ENCODE measurements around the gene ITGB5. TPM values are rescaled to one million over a fixed set of nuclear protein-coding genes. Genes with fewer than 3 reads are reported as not detected.
"Not testable (repeated sequence)": the region's sequence is repeated elsewhere in the genome, so short reads cannot be mapped to it uniquely, and the experiment has no call there.

ITGB5 gene
- total RNA-seq, 4 donors from 2014 or later = 79.2 to 122 (median 110) TPM

DNA sequence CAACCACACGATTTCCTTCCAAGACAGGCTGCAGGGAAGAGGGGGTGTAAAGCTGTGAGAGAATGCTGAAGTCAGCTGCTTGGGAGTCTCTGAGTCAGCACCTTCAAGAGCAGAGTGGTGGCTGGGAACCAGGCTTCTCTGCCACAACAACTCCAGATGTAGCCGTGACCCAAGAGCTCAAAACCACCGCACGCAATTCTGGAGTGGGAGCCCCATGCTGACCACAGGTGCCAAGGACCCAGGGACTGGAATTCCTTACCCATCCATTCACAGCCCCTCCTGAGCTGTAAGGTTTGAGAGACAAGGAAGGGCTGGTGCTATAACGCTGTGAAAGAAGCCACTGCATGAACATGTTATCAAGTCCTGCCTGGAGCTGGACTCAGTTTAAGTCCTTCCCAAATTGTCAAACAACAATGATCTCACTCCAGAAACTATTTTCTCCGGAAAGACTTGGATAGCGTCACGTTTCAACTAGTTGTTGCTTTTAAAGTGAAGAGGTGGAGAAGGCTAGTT lies 95.5 kb downstream of the ITGB5 start:
- DNase-seq = peak; percentile 71 to 77
- TF ChIP-seq, protein P1, sequence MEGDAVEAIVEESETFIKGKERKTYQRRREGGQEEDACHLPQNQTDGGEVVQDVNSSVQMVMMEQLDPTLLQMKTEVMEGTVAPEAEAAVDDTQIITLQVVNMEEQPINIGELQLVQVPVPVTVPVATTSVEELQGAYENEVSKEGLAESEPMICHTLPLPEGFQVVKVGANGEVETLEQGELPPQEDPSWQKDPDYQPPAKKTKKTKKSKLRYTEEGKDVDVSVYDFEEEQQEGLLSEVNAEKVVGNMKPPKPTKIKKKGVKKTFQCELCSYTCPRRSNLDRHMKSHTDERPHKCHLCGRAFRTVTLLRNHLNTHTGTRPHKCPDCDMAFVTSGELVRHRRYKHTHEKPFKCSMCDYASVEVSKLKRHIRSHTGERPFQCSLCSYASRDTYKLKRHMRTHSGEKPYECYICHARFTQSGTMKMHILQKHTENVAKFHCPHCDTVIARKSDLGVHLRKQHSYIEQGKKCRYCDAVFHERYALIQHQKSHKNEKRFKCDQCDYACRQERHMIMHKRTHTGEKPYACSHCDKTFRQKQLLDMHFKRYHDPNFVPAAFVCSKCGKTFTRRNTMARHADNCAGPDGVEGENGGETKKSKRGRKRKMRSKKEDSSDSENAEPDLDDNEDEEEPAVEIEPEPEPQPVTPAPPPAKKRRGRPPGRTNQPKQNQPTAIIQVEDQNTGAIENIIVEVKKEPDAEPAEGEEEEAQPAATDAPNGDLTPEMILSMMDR (IDR thresholded peaks at IDR 0.05) = no peak
- no peak for TF ChIP-seq POLR2A (IDR thresholded peaks at IDR 0.05)
- intact Hi-C loops (cut with DNase I) = no loop called here
- Histone ChIP-seq H3K27ac (peak overlapping the region; percentile 27 to 55 (median 42)), H3K27me3 (no peaks in the 10 kb centered on the region), H3K9me3 (no peaks in the 10 kb centered on the region), H3K4me1 (peaks cover 24 to 33% of the 10 kb centered on the region in 2 donors), H3K36me3 (peaks cover 0 to 7% of the 10 kb centered on the region in 2 donors), H3K4me3 (replicated peaks in 1 of 3) (no peak overlapping the region)
- 36 to 43% methylated on average over 7 to 8 of the region's 8 CpGs for WGBS, 2 donors

DNA sequence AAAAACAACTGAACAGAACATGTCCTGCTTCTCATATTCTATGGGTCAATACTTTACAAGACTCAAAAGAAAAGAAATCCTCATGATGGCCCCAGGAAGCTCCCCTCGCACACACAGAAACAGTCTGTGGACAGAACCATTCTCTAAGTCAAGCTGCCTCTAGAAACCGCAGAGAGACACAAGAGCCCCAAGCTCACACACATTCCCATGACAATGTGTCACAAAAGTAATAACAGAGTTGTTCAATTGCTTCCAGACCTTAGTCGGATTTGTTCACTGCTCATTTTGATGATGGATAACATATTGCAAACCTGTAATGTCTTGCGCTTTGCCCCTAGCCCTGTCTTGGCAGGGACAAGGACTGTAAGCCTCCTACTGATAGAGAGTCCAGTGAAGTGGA lies 96.0 kb downstream of the ITGB5 start:
- Histone ChIP-seq H3K4me3 (replicated peaks in 1 of 3) (no peak overlapping the region), H3K4me1 (peaks cover 30 to 39% of the 10 kb centered on the region in 2 donors), H3K36me3 (peaks cover 0 to 6% of the 10 kb centered on the region in 2 donors), H3K9me3 (no peaks in the 10 kb centered on the region), H3K27ac (peak overlapping the region; percentile 27 to 55 (median 42)), H3K27me3 (no peaks in the 10 kb centered on the region)
- intact Hi-C loops (cut with DNase I) = no loop called here
- TF ChIP-seq, protein P1 (IDR thresholded peaks at IDR 0.05) = no peak
- TF ChIP-seq POLR2A (IDR thresholded peaks at IDR 0.05) = no peak
- no peak for DNase-seq
- 83 to 90% methylated on average over 4 of the region's 4 CpGs for WGBS, 2 donors

DNA sequence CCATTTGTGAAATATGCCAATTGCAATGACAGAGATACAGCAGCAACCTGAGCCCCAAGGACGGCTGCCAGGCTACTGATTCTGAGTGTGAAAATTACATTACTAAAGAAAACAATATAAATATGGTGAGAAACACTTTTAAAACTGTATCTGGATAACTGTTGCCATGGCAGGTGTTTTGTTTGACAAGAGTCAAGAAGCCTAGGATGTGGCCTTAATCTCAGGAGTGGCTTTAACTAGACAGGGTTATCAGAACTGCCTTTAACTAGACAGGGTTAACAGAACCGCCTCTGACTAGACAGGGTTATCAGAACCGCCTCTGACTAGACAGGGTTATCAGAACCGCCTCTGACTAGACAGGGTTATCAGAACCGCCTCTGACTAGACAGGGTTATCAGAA lies 98.1 kb downstream of the ITGB5 start:
- WGBS, 2 donors = 77 to 83% methylated on average over 3 of the region's 5 CpGs
- H3K9me3 ChIP-seq; intact Hi-C loops (cut with DNase I); H3K27ac ChIP-seq; H3K27me3 ChIP-seq; H3K4me3 ChIP-seq (replicated peaks in 1 of 3); DNase-seq; H3K36me3 ChIP-seq: not testable (repeated sequence)
- peaks cover 40 to 56% of the 10 kb centered on the region in 2 donors for H3K4me1 ChIP-seq

DNA sequence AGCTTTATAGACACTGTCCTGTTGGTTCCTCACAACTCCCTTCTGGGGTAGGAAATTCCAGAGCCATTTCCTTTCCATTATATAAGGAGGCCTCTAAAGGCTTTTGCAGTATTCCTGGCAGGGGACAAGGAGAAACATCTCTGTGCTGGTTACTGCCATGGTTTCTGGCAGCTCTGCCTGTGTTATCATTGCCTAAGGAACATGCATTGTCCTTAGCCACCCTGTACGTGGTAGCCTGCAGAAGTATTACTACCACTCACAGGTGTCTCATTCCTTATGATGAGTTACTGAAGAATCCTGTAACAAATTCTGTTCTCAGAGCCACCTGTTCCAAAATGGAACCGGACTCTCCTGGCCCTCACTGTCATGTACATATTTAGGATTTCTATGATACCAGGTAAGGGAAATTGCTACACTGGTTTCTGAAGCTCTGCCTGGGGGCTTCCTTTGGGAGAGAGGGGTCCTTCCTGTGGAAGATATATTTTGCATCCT lies 98.9 kb downstream of the ITGB5 start:
- no peak for DNase-seq

DNA sequence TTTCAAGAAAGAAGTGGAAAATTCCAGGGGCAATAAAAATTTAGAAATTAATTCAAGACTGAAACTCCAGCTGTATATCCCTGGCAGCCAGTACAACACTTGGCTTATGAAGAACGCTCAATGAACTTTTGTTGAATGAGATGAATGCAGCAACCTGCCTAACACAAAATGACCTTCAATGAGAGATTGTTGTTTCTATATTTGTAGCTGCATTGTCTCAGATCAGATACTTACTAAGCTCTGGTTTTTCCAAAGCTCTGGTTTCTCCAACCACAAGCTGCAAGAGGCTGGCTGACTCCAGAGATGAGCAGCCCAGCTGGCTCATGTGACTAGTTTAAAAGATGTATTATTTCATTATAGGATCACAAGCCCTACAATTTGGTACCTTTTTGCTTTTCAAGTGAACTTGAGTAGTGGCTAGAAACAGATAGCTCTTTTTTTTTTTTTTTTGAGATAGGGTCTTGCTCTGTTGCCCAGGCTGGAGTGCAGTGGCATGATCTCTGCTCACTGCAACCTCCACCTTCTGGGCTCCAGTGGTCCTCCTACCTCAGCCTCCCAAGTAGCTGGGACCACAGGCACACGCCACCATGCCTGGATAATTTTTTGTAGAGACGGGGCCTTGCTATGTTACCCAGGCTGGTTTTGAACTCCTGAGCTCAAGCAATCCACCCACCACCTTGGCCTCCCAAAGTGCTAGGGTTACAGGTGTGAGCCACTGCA lies 99.5 kb downstream of the ITGB5 start:
- WGBS, 2 donors = 83 to 97% methylated on average over 3 of the region's 3 CpGs
- TF ChIP-seq, protein P1 (IDR thresholded peaks at IDR 0.05) = no peak
- TF ChIP-seq POLR2A (IDR thresholded peaks at IDR 0.05) = no peak
- Histone ChIP-seq H3K4me3 (replicated peaks in 1 of 3) (no peak overlapping the region), H3K4me1 (peaks cover 42 to 55% of the 10 kb centered on the region in 2 donors), H3K36me3 (no peaks in the 10 kb centered on the region), H3K27ac (peak overlapping the region in 1 of 3 donors; percentile 4), H3K9me3 (no peaks in the 10 kb centered on the region), H3K27me3 (no peaks in the 10 kb centered on the region)
- no peak for DNase-seq
- intact Hi-C loops (cut with DNase I) = no loop called here

More for the DNA sequence above, 98.9 kb downstream of the ITGB5 start:
- intact Hi-C loops (cut with DNase I) = no loop called here
- peaks cover 47 to 57% of the 10 kb centered on the region in 2 donors for H3K4me1 ChIP-seq
- 91 to 92% methylated on average over 2 of the region's 2 CpGs for WGBS, 2 donors
- H3K36me3 ChIP-seq = no peaks in the 10 kb centered on the region
- no peak for TF ChIP-seq POLR2A (IDR thresholded peaks at IDR 0.05)
- TF ChIP-seq, protein P1 (IDR thresholded peaks at IDR 0.05) = no peak
- H3K27me3 ChIP-seq = no peaks in the 10 kb centered on the region
- no peak overlapping the region for H3K4me3 ChIP-seq (replicated peaks in 1 of 3)
- H3K9me3 ChIP-seq = no peaks in the 10 kb centered on the region
- no peak overlapping the region for H3K27ac ChIP-seq
